Endothelial cell of umbilical vein (primary cell): ENCODE measurements around the gene PTPN22. TPM values are rescaled to one million over a fixed set of nuclear protein-coding genes. Genes with fewer than 3 reads are reported as not detected.

Source experiments
- Bru-seq: library from RNA; stranded (reverse); fragments of 400-500 nt; gene quantifications from one replicate; lab custom pipeline; 2021; lab: Mats Ljungman, UMichigan
- BruChase-seq, 2 experiments: library from RNA; stranded (reverse); fragments of 400-500 nt; gene quantifications; one replicate each; lab custom pipeline; 2021; lab: Mats Ljungman, UMichigan
- BruUV-seq: library from RNA; stranded (reverse); fragments of 400-500 nt; replicated peaks from 2 replicates; lab custom pipeline; 2021; lab: Mats Ljungman, UMichigan
- CTCF ChIA-PET: fragments of 300-600, 350-600 bp; sonication (Branson Sonifier 250); formaldehyde crosslinking; loops from one replicate; lab custom pipeline; 2021; ENCODE audit warnings: antibody characterized with exemption, inconsistent platforms; lab: Charles Lee
- POLR2A ChIA-PET: fragments of 300-600, 350-600 bp; sonication (Branson Sonifier 250); formaldehyde crosslinking; loops from one replicate; lab custom pipeline; 2021; ENCODE audit warnings: antibody characterized with exemption, inconsistent platforms; lab: Charles Lee
- DNase-seq: peaks from one replicate; pipeline ENCODE4 v3.0.0-alpha.2; 2011; ENCODE audit warnings: low read depth, low spot score
- FAIRE-seq: peaks from 2 replicates; lab custom pipeline; 2011; peaks lifted over from hg19 to GRCh38; lab: Jason Lieb, UNC
- H2AFZ ChIP-seq: 2 replicates; pipeline ENCODE4 v1.6.0; 2012; ENCODE audit warnings: low read depth, low read length, control low read depth, inconsistent platforms
- H3K27ac ChIP-seq: 2 replicates; pipeline ENCODE4 v1.5.1; 2011; ENCODE audit warnings: low read depth, mild to moderate bottlenecking, control low read depth, low read length, moderate library complexity; ENCODE audit not compliant: insufficient read depth
- H3K27me3 ChIP-seq, 2 experiments: 2 replicates each; pipeline versions ENCODE4 v1.6.0 to v1.6.1; 2011; ENCODE audit warnings: low read length in 2 of 2, mixed read lengths in 1 of 2; ENCODE audit not compliant: control insufficient read depth in 2 of 2, insufficient read depth in 2 of 2
- H3K36me3 ChIP-seq, 2 experiments: 2 replicates in 1 of 2; 3 replicates in 1 of 2; pipeline ENCODE4 v1.5.1; 2011; ENCODE audit warnings: low read length in 2 of 2, mild to moderate bottlenecking in 1 of 2, moderate library complexity in 1 of 2; ENCODE audit not compliant: control insufficient read depth in 2 of 2, insufficient read depth in 2 of 2; ENCODE audit errors: extremely low read depth in 1 of 2
- H3K4me1 ChIP-seq: 3 replicates; pipeline ENCODE4 v1.5.1; 2011; ENCODE audit warnings: mild to moderate bottlenecking, low read length; ENCODE audit not compliant: control insufficient read depth, insufficient read depth; ENCODE audit errors: extremely low read depth
- H3K4me2 ChIP-seq: 2 replicates; pipeline ENCODE4 v1.6.1; 2011; ENCODE audit warnings: low read length, control low read depth, mixed read lengths; ENCODE audit not compliant: insufficient read depth
- H3K4me3 ChIP-seq, 3 experiments: fragments of 200-600 bp in 1 of 3; sonication (generic), shearing (Covaris generic) in 1 of 3; replicated peaks in 1 of 3; 2 replicates each; pipeline ENCODE4 v1.5.1; 2011 to 2016; ENCODE audit warnings: control low read depth in 3 of 3, low read length in 3 of 3, mild to moderate bottlenecking in 2 of 3, inconsistent platforms in 1 of 3, low read depth in 1 of 3, moderate library complexity in 1 of 3; ENCODE audit not compliant: insufficient read depth in 1 of 3
- H3K79me2 ChIP-seq: 2 replicates; pipeline ENCODE4 v1.6.0; 2012; ENCODE audit warnings: low read length, inconsistent platforms; ENCODE audit not compliant: control insufficient read depth, insufficient read depth
- H3K9ac ChIP-seq: replicated peaks from 2 replicates; pipeline ENCODE3; 2011; ENCODE audit warnings: low read length, control low read depth; ENCODE audit not compliant: insufficient read depth; ENCODE audit errors: extremely low read depth
- H3K9me1 ChIP-seq: replicated peaks from 3 replicates; pipeline ENCODE4 v1.6.0; 2011; ENCODE audit warnings: mild to moderate bottlenecking, low read length; ENCODE audit not compliant: control insufficient read depth, insufficient read depth; ENCODE audit errors: extremely low read depth
- H3K9me3 ChIP-seq: replicated peaks from 2 replicates; pipeline ENCODE4 v1.5.1; 2012; ENCODE audit warnings: low read length, inconsistent platforms; ENCODE audit not compliant: control insufficient read depth, insufficient read depth
- H4K20me1 ChIP-seq: replicated peaks from 2 replicates; pipeline ENCODE3; 2011; ENCODE audit warnings: mild to moderate bottlenecking, low read length; ENCODE audit not compliant: control insufficient read depth, insufficient read depth; ENCODE audit errors: extremely low read depth
- CTCF ChIP-seq, 2 donors: IDR thresholded peaks; 1 replicate in 1 of 2; 2 replicates in 1 of 2; pipeline ENCODE4 v1.5.1; 2011; ENCODE audit warnings: low read length in 2 of 2, mild to moderate bottlenecking in 2 of 2, moderate library complexity in 2 of 2, control low read depth in 1 of 2, inconsistent platforms in 1 of 2, low read depth in 1 of 2; ENCODE audit not compliant: insufficient read depth in 1 of 2; ENCODE audit errors: extremely low read depth in 1 of 2
- EZH2 ChIP-seq: IDR thresholded peaks from 2 replicates; pipeline ENCODE4 v1.6.1; 2012; ENCODE audit warnings: borderline replicate concordance, low read depth, mild to moderate bottlenecking, moderate library complexity, low read length, inconsistent platforms; ENCODE audit not compliant: severe bottlenecking
- FOS ChIP-seq: IDR thresholded peaks from 2 replicates; pipeline ENCODE4 v1.6.1; 2011; ENCODE audit warnings: mild to moderate bottlenecking, low read length, moderate library complexity, borderline replicate concordance; ENCODE audit not compliant: insufficient read depth
- GATA2 ChIP-seq: IDR thresholded peaks from 2 replicates; pipeline ENCODE4 v1.7.0; 2011; ENCODE audit warnings: low read depth, mild to moderate bottlenecking, moderate library complexity, mixed read lengths, low read length; ENCODE audit not compliant: insufficient read length, insufficient read depth
- JUN ChIP-seq: IDR thresholded peaks from 2 replicates; pipeline ENCODE4 v1.6.1; 2011; ENCODE audit warnings: borderline replicate concordance, low read depth; ENCODE audit not compliant: insufficient read length, insufficient read depth
- MAX ChIP-seq: IDR thresholded peaks from 2 replicates; pipeline ENCODE4 v1.6.1; 2011; ENCODE audit not compliant: insufficient read depth, insufficient read length
- MYC ChIP-seq: IDR thresholded peaks from one replicate; pipeline ENCODE4 v1.6.1; 2011; ENCODE audit warnings: mild to moderate bottlenecking, low read depth, low read length
- POLR2A ChIP-seq: IDR thresholded peaks from 2 replicates; pipeline ENCODE4 v1.6.1; 2012; ENCODE audit warnings: low read depth, mild to moderate bottlenecking, control low read depth, low read length
- POLR2AphosphoS5 ChIP-seq: IDR thresholded peaks from 2 replicates; pipeline ENCODE4 v1.6.1; 2012; ENCODE audit warnings: low read depth, mild to moderate bottlenecking, control low read depth, low read length, moderate library complexity; ENCODE audit not compliant: insufficient read depth
- dilution Hi-C: fragments of 300-500 bp; cut with MboI; formaldehyde crosslinking; loops from one replicate; pipeline ENCODE4 v1.15.0; 2019; ENCODE audit warnings: low sequenced_read_pairs; ENCODE audit not compliant: extremely low pct_ligation_motif_present
- intact Hi-C: fragments of 100-400 bp; cut with micrococcal nuclease; formaldehyde crosslinking; loops from one replicate; pipeline ENCODE4 v1.10.0; 2022
- long read RNA-seq: library from polyadenylated mRNA; stranded (forward); transcript quantifications from one replicate; pipeline ENCODE4 v2.0.0, GENCODE V29; 2021
- polyA minus RNA-seq, 3 experiments: library from RNA; depleted of rRNA, polyadenylated mRNA; stranded (reverse); fragments of >200 nt; gene quantifications; 1 replicate in 1 of 3; 2 replicates in 2 of 3; pipeline ENCODE4 v1.2.3, GENCODE V29; 2011
- polyA plus RNA-seq, 4 experiments: library from polyadenylated mRNA; depleted of rRNA in 3 of 4; stranded (reverse) in 3 of 4; unstranded in 1 of 4; fragments of >200 nt; gene quantifications; 2 replicates each; pipeline versions ENCODE4 v1.2.1 to v1.2.3, GENCODE V29; 2011 to 2012; ENCODE audit warnings: missing spikeins in 1 of 4
- total RNA-seq: library from RNA; stranded (reverse); gene quantifications from 2 replicates; pipeline ENCODE4 v1.2.3, GENCODE V29; 2021

Gene PTPN22
- not detected in 2 replicates for total RNA-seq
- not detected in 2 replicates for polyA plus RNA-seq
- 0.05 and 0.08 TPM in 2 replicates for polyA plus RNA-seq (2011; cell fraction: cytosol; rRNA removed)
- polyA plus RNA-seq (2011; cell fraction: nucleus; rRNA removed): 0.10 and 0.24 TPM in 2 replicates
- 3.7 and 6.4 TPM in 2 replicates for polyA plus RNA-seq (2012)
- 0.11 TPM in 1 of 2 replicates, not detected in the other for polyA minus RNA-seq
- polyA minus RNA-seq (2011; cell fraction: cytosol; rRNA and poly(A)+ RNA removed): not detected
- polyA minus RNA-seq (2011; cell fraction: nucleus; rRNA and poly(A)+ RNA removed): not detected in 2 replicates
- Bru-seq, nascent RNA: percentile 13 among the genes with signal in this experiment
- percentile 20 among the genes with signal in this experiment for BruChase-seq, experiment 1, labeled RNA remaining after a 6-hour chase
- BruChase-seq, experiment 2, labeled RNA remaining after a 2-hour chase: percentile 23 among the genes with signal in this experiment
- long read RNA-seq, partial matches to known transcripts: 0 of 1 reads
- long read RNA-seq, other reads (novel, unspliced or antisense): 0 of 1 reads

GRCh38 chr1:113871597-113872113, at the start of gene PTPN22:
Gene PTPN22, minus strand, starts transcription at chr1:113871712.
- dilution Hi-C loops (no loop called here), intact Hi-C loops (no loop called here)
- no peak within 1 kb of the TSS for H3K4me3 ChIP-seq
- H3K79me2 ChIP-seq: no peaks in the 10 kb centered on the region
- FAIRE-seq (no peak), DNase-seq (no peak)
- no peaks in the 10 kb centered on the region for H3K9me3 ChIP-seq
- no peaks in the 10 kb centered on the region for H3K9me1 ChIP-seq
- CTCF ChIA-PET: no interaction called here
- H3K4me2 ChIP-seq: peak within 1 kb of the TSS; percentile 60
- H3K27me3 ChIP-seq: no peaks in the 10 kb centered on the region
- no peak within 1 kb of the TSS for H3K27ac ChIP-seq
- no peak for TF ChIP-seq MAX
- TF ChIP-seq POLR2A: no peak
- no peak for TF ChIP-seq MYC
- no peak for TF ChIP-seq CTCF (IDR thresholded peaks at IDR 0.05; ENCODE audit: extremely low read depth in 1 of 2, insufficient read depth in 1 of 2, low read depth in 1 of 2, low read length in 2 of 2)
- TF ChIP-seq FOS: no peak
- no peak for TF ChIP-seq POLR2AphosphoS5
- TF ChIP-seq EZH2: no peak
- TF ChIP-seq GATA2: no peak
- TF ChIP-seq JUN: no peak
- H2AFZ ChIP-seq: peak within 1 kb of the TSS; percentile 95
- no TSS peak for BruUV-seq
- no peaks in the 10 kb centered on the region for H3K36me3 ChIP-seq
- peaks cover 33% of the 10 kb centered on the region for H3K4me1 ChIP-seq
- POLR2A ChIA-PET: no interaction called here
- no peak within 1 kb of the TSS for H3K9ac ChIP-seq
- no peaks in the 10 kb centered on the region for H4K20me1 ChIP-seq
